ENCODE results near the gene MED23. TPM values are rescaled to one million over a fixed set of nuclear protein-coding genes. Genes with fewer than 3 reads are reported as not detected.

MED23 gene
- total RNA-seq, 4 donors from 2014 or later = 19.3 to 41.1 (median 21.9) TPM

- ATAC-seq (ENCODE audit: low FRiP score) (no peak), DNase-seq (ENCODE audit: low spot score) (no peak)
- TF ChIP-seq CTCF (IDR thresholded peaks at IDR 0.05) = no peak
These were observed 63.0 kb downstream of the MED23 start for GRCh38 chr6:131565056-131565455.

DNA sequence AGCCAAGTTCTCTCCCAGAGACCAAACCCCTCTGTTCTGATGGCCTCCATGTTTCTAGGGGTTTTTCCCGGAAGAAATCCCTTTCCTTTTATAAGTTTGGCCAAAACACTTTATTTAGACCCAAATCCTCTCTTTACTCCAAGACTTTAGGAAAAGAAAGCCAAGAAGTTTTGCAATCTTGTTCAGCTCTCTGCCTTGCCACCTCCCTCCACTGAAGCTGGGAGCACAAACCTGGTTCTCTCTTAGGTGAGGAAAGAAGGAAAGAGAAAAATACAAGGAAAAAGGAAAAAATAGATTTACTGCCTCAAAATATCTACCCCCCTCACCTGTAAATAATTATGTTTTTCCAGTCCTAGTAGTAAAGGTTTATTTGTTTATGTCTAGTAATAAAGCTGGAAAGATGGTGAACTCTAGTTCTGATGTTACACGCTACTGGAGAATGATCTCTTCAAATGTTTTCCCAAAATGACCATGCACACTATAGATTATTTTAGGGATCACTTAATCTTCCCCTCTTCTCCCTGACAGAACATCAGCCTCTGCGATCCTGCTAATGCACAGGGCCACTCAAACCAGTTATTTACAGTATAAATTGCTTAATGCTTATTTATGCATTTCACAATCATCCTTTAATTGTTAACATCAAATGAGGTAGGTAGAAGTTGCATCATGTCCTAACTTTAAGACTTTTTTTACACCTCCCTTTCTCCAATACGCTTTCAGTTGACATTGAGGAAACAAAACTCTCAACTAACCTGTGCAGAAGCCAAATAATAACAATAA, 65.9 kb downstream of the MED23 start:
- no peak for ATAC-seq (ENCODE audit: low FRiP score)
- no peak for TF ChIP-seq CTCF (IDR thresholded peaks at IDR 0.05)

GRCh38 chr6:131558922-131559321, 69.1 kb downstream of the MED23 start:
- ATAC-seq (ENCODE audit: low FRiP score) (no peak), DNase-seq (ENCODE audit: low spot score) (no peak)
- TF ChIP-seq CTCF (IDR thresholded peaks at IDR 0.05) = no peak

More for the DNA sequence above, 65.9 kb downstream of the MED23 start:
- DNase-seq (ENCODE audit: low spot score) = no peak

DNA sequence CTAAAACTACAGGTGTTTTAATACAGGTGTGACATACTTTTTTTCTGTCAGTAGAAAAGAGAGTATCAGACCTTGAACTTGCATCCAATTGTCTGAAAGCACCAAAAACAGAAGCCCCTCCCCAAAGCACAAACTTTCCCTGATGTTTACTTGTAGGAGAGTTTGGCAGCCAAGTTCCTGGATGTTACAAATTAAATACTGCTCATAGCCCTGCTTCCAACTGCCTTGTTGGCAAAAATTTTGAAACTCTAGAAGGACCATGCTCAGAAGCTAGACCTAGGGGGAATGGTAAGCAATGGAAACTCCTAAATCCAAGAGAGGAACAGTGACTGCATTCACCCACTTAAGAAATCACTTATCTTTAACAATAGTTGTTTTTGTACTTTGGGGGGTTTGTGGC, 72.0 kb downstream of the MED23 start:
- ATAC-seq (ENCODE audit: low FRiP score) (no peak), DNase-seq (ENCODE audit: low spot score) (no peak)
- TF ChIP-seq CTCF (IDR thresholded peaks at IDR 0.05) = no peak

- TF ChIP-seq CTCF (IDR thresholded peaks at IDR 0.05) = no peak
- ATAC-seq (ENCODE audit: low FRiP score) = no peak
- DNase-seq (ENCODE audit: low spot score) = no peak
These were observed 75.5 kb downstream of the MED23 start for GRCh38 chr6:131552572-131552971.

DNA sequence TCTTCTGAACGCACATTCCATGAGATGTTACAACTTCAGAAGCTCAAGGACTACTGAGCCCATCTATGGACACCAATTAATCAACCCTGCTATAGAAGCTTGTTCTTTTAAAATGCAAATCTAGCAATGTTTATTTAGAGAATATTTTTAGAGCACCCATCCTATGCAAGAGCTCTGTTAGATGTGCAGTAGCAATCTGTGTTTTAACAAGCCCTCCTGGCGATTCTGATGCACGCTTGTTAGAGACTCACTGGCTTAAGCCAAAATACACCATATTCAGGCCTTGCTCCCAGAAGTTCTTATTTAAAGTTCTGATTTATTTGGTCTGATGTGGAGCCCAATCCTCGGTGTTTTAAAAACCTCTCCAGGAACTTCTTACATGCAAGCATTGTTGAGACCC, 76.1 kb downstream of the MED23 start:
- ATAC-seq (ENCODE audit: low FRiP score) (no peak), DNase-seq (ENCODE audit: low spot score) (no peak)
- TF ChIP-seq CTCF (IDR thresholded peaks at IDR 0.05) = no peak

DNA sequence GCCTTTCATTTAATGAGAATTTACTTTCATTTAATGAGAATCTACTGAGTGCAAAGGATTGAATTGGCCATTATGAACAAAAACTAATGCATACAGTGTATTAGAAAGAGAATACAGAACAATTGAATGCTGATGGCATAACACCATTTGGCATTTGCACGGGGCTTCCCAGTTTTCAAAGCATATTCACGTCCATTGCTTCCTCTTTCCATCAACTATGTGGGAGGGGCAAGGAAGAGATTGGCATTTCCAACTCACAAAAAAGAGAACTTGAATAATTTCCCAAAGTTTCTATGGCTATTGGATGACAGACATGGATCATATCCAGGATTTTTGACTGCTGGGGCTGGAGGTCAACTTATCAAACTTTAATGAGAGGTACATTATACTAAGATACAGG, 78.2 kb downstream of the MED23 start:
- TF ChIP-seq CTCF (IDR thresholded peaks at IDR 0.05) = no peak
- no peak for DNase-seq (ENCODE audit: low spot score)

More for the DNA sequence above, 78.2 kb downstream of the MED23 start:
- ATAC-seq (ENCODE audit: low FRiP score) = no peak
